Prostate gland (tissue), 2 donors: Measurements from ENCODE around the gene PTGDS. TPM values are rescaled to one million over a fixed set of nuclear protein-coding genes. Genes with fewer than 3 reads are reported as not detected.

Source experiments
- DNase-seq: peaks from one replicate; pipeline ENCODE4 v3.0.0-alpha.2; 2019; ENCODE audit warnings: low spot score
- H3K27ac ChIP-seq, 2 donors: fragments of 200-600 bp; sonication (generic); 2 replicates each; pipeline ENCODE4 v1.5.1; 2017 to 2019
- H3K27me3 ChIP-seq: fragments of 200-600 bp; sonication (generic); replicated peaks from 2 replicates; pipeline ENCODE4 v1.5.1; 2019; ENCODE audit not compliant: insufficient read depth
- H3K36me3 ChIP-seq, 2 donors: fragments of 200-600 bp; sonication (generic); 1 replicate in 1 of 2; 2 replicates in 1 of 2; pipeline versions ENCODE4 v1.5.1 to v1.8.1; 2017 to 2019
- H3K4me1 ChIP-seq: fragments of 200-600 bp; sonication (generic); replicated peaks from 2 replicates; pipeline ENCODE4 v1.5.1; 2019
- H3K4me3 ChIP-seq, 2 donors: fragments of 200-600 bp; sonication (generic); 2 replicates each; pipeline ENCODE4 v1.5.1; 2017 to 2019
- H3K9me3 ChIP-seq: fragments of 200-600 bp; sonication (generic); 2 replicates; pipeline ENCODE4 v1.5.1; 2017
- CTCF ChIP-seq, 4 experiments: fragments of 200-600 bp in 2 of 4; fragments of 450-650 bp in 2 of 4; sonication (generic) in 2 of 4; IDR thresholded peaks; 1 replicate in 3 of 4; 2 replicates in 1 of 4; pipeline ENCODE4 v1.5.1; 2016 to 2019; ENCODE audit warnings: antibody characterized with exemption in 4 of 4, mild to moderate bottlenecking in 2 of 4, moderate library complexity in 2 of 4
- POLR2A ChIP-seq: fragments of 450-650 bp; IDR thresholded peaks from one replicate; pipeline ENCODE4 v1.6.1; 2016; ENCODE audit warnings: antibody characterized with exemption, mild to moderate bottlenecking
- POLR2AphosphoS5 ChIP-seq: sonication (generic); formaldehyde crosslinking; IDR thresholded peaks from one replicate; pipeline ENCODE4 v1.6.1; 2017; ENCODE audit warnings: antibody characterized with exemption
- WGBS: methylation state at CpG from one replicate; pipeline ENCODE4 v1.1.5; 2018; 5-methylcytosine and 5-hydroxymethylcytosine counted together
- intact Hi-C: fragments of 100-400 bp; cut with DNase I; formaldehyde crosslinking; loops from one replicate; pipeline ENCODE4 v1.14.2; 2022
- total RNA-seq, 2 donors: library from RNA; depleted of rRNA; stranded (reverse); fragments of >200 nt; gene quantifications; one replicate each; pipeline ENCODE4 v1.1.0, GENCODE V29; 2016

PTGDS gene
- total RNA-seq, 2 donors from 2014 or later = 59.4 to 5,242 TPM

- DNase-seq = no peak
- H3K27ac ChIP-seq = no peak overlapping the region
- H3K4me3 ChIP-seq = no peak overlapping the region
- H3K27me3 ChIP-seq = no peaks in the 10 kb centered on the region
- TF ChIP-seq POLR2AphosphoS5 (no peak), CTCF (IDR thresholded peaks at IDR 0.05) (no peak), POLR2A (no peak)
- H3K4me1 ChIP-seq = peaks cover 9% of the 10 kb centered on the region
- H3K9me3 ChIP-seq = no peaks in the 10 kb centered on the region
- intact Hi-C loops = no loop called here
- WGBS = 17% methylated on average over 23 of the region's 23 CpGs
- no peaks in the 10 kb centered on the region for H3K36me3 ChIP-seq
Observed at GRCh38 chr9:136965771-136966484, 11.4 kb upstream of the PTGDS start.

GRCh38 chr9:136968333-136969127, 8.8 kb upstream of the PTGDS start:
- no peak for TF ChIP-seq POLR2A
- no peak for TF ChIP-seq CTCF (IDR thresholded peaks at IDR 0.05)
- TF ChIP-seq POLR2AphosphoS5 = no peak
- 72% methylated on average over 9 of the region's 17 CpGs for WGBS
- Histone ChIP-seq H3K36me3 (no peaks in the 10 kb centered on the region), H3K27ac (no peak overlapping the region), H3K4me1 (no peaks in the 10 kb centered on the region), H3K9me3 (no peaks in the 10 kb centered on the region), H3K27me3 (no peaks in the 10 kb centered on the region), H3K4me3 (no peak overlapping the region)
- no peak for DNase-seq
- intact Hi-C loops = no loop called here

GRCh38 chr9:136969150-136969549, 8.2 kb upstream of the PTGDS start:
- WGBS = 66% methylated on average over 17 of the region's 17 CpGs

GRCh38 chr9:136969774-136970173, 7.5 kb upstream of the PTGDS start:
- H3K36me3 ChIP-seq = no peaks in the 10 kb centered on the region
- no peak for DNase-seq
- 84% methylated on average over 5 of the region's 5 CpGs for WGBS
- no peak for TF ChIP-seq POLR2A
- no peak for TF ChIP-seq CTCF (IDR thresholded peaks at IDR 0.05)
- no peak for TF ChIP-seq POLR2AphosphoS5
- intact Hi-C loops = no loop called here
- H3K27ac ChIP-seq = no peak overlapping the region
- H3K27me3 ChIP-seq = no peaks in the 10 kb centered on the region
- no peak overlapping the region for H3K4me3 ChIP-seq
- H3K4me1 ChIP-seq = no peaks in the 10 kb centered on the region
- no peaks in the 10 kb centered on the region for H3K9me3 ChIP-seq

More at GRCh38 chr9:136969150-136969549, 8.2 kb upstream of the PTGDS start:
- no peak for DNase-seq
- intact Hi-C loops = no loop called here
- Histone ChIP-seq H3K27me3 (no peaks in the 10 kb centered on the region), H3K36me3 (no peaks in the 10 kb centered on the region), H3K4me3 (no peak overlapping the region), H3K9me3 (no peaks in the 10 kb centered on the region), H3K27ac (no peak overlapping the region), H3K4me1 (no peaks in the 10 kb centered on the region)
- TF ChIP-seq POLR2A (no peak), CTCF (IDR thresholded peaks at IDR 0.05) (no peak), POLR2AphosphoS5 (no peak)
